Activated CD8-positive, alpha-beta T cell treated with anti-CD3 and anti-CD28 coated beads for 36 hours (primary cell): Measurements from ENCODE around the gene THEMIS2. TPM values are rescaled to one million over a fixed set of nuclear protein-coding genes. Genes with fewer than 3 reads are reported as not detected.
"Not testable (repeated sequence)": the region's sequence is repeated elsewhere in the genome, so short reads cannot be mapped to it uniquely, and the experiment has no call there.

Experiments used
- ATAC-seq: fragments of 200-7000 bp; cut with Tn5 transposase; one replicate; pipeline ENCODE4 v1.10.0; 2021; ENCODE audit warnings: mild to moderate bottlenecking, moderate library complexity
- CTCF ChIA-PET: fragments of 350-600 bp; sonication (Branson Sonifier 250); formaldehyde crosslinking; loops from one replicate; lab custom pipeline; 2021; ENCODE audit warnings: antibody characterized with exemption; lab: Charles Lee
- POLR2A ChIA-PET: fragments of 350-600 bp; sonication (Branson Sonifier 250); formaldehyde crosslinking; loops from one replicate; lab custom pipeline; 2021; ENCODE audit warnings: antibody characterized with exemption; lab: Charles Lee
- DNase-seq: peaks from one replicate; pipeline ENCODE4 v3.0.0-alpha.2; 2020
- H3K27ac Mint-ChIP-seq: one replicate; pipeline ENCODE4 v1.8.0; 2021; ENCODE audit warnings: mild to moderate bottlenecking, mixed read lengths
- H3K27me3 Mint-ChIP-seq: one replicate; pipeline ENCODE4 v1.8.0; 2021; ENCODE audit warnings: mixed read lengths
- H3K36me3 Mint-ChIP-seq: one replicate; pipeline ENCODE4 v1.8.0; 2021; ENCODE audit warnings: low read depth, mixed read lengths
- H3K4me1 Mint-ChIP-seq: one replicate; pipeline ENCODE4 v1.8.0; 2021; ENCODE audit warnings: low read depth, mixed read lengths
- H3K4me3 Mint-ChIP-seq: one replicate; pipeline ENCODE4 v1.8.0; 2021; ENCODE audit warnings: mild to moderate bottlenecking, moderate library complexity, mixed read lengths
- H3K9me3 Mint-ChIP-seq: one replicate; pipeline ENCODE4 v1.8.0; 2021; ENCODE audit warnings: mixed read lengths
- CTCF ChIP-seq: fragments of 200-600 bp; IDR thresholded peaks from one replicate; pipeline ENCODE4 v1.8.0; 2022; ENCODE audit warnings: antibody characterized with exemption, mild to moderate bottlenecking
- intact Hi-C: fragments of 100-400 bp; cut with micrococcal nuclease; formaldehyde crosslinking; loops from one replicate; pipeline ENCODE4 v1.10.0; 2022
- total RNA-seq, 2 experiments: library from RNA; stranded (reverse); gene quantifications; one replicate each; pipeline ENCODE4 v1.2.3, GENCODE V29; 2021

Gene THEMIS2
- total RNA-seq, 2 experiments from 2014 or later: 13.8 to 16.0 TPM

DNA sequence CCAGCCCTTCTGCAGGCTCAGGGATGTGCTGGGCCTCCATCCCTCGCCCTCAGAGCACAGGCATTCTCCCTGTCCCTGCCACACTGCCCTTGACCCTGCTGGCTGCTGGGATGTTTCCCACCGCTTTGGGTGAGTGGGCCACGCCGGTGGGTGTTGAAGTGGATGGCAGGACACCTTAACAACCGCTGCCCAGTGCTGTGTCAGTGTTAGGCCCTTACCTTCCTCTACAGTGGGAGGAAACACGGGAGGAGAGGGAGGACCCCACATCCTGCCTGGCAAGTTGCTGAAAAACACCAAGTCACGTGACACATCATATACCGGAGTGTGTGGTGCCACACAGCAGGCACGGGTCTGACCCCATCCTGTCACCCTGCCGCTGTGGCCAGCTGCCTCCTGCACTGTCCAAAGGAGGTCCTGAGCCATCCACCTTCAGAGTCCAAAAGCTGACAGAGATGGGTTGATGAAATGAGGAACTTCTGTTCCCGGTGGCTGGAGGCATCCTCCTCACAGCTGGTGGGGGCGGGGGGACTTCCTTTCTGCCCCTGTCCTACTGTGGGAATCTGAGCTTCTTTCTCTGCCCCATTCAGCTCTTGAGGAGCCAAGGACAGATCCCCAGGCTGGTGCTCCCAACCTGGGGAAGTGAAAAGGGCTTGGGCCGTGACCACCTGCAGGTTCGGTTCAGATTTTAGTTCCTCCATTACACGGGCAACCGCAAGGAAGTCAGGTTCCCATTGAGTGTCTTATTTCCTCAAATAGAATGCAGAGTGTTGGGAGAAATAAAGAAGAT lies 3.2 kb upstream of the THEMIS2 start:
- no peaks in the 10 kb centered on the region for H3K27me3 Mint-ChIP-seq
- H3K4me3 Mint-ChIP-seq: peak overlapping the region; percentile 69
- CTCF ChIA-PET: interaction anchor here (0.7 kb wide), 1 partner anchor 18 kb away, joined by 3 read pairs; no protein-coding TSS in a partner anchor
- H3K36me3 Mint-ChIP-seq: no peaks in the 10 kb centered on the region
- POLR2A ChIA-PET: no interaction called here
- no peaks in the 10 kb centered on the region for H3K9me3 Mint-ChIP-seq
- DNase-seq (peak; percentile 74), ATAC-seq (peak; percentile 54)
- peaks cover 37% of the 10 kb centered on the region for H3K4me1 Mint-ChIP-seq
- TF ChIP-seq CTCF: no peak
- H3K27ac Mint-ChIP-seq: peak overlapping the region; percentile 95
- intact Hi-C loops: no loop called here

DNA sequence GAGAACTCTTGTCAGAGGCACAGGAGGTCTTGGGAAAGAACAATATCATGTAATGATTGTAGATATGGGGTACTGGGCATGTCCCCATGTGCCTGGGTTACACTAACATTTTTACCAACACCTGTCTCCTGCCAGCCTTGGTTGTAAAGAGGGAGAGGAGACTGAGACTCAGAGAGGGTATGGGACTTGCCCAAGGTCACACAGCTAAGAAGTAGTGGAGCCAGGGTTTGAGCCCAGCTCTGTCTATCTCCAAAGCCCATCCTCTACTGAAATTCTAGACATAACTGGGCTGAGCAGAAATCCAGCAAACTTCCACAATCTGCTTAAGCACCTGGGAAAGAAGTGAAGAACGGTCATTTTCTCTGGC lies 2.6 kb upstream of the THEMIS2 start:
- intact Hi-C loops: no loop called here
- ChIA-PET CTCF (interaction anchor here (0.7 kb wide), 1 partner anchor 19 kb away, joined by 3 read pairs; no protein-coding TSS in a partner anchor), POLR2A (no interaction called here)
- Mint-ChIP-seq H3K4me3 (peak overlapping the region; percentile 69), H3K36me3 (no peaks in the 10 kb centered on the region), H3K9me3 (no peaks in the 10 kb centered on the region), H3K4me1 (peaks cover 32% of the 10 kb centered on the region), H3K27ac (peak overlapping the region; percentile 95), H3K27me3 (no peaks in the 10 kb centered on the region)
- TF ChIP-seq CTCF: no peak
- ATAC-seq (no peak), DNase-seq (no peak)

DNA sequence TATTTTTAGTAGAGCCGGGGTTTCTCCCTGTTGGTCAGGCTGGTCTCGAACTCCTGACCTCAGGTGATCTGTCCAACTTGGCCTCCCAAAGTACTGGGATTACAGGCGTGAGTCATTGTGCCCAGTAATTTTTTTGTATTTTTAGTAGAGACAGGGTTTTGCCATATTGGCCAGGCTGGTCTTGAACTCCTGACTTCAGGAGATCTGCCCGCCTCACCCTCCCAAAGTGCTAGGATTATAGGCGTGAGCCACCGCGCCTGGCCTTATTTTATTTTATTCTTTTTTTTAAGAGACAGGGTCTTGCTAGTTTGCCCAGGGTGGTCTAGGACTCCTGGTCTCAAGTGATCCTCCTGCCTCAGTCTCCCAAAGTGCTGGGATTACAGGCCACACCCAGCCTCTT lies 1.3 kb upstream of the THEMIS2 start:
- ATAC-seq, H3K4me3 Mint-ChIP-seq, H3K27ac Mint-ChIP-seq, DNase-seq, H3K27me3 Mint-ChIP-seq, H3K36me3 Mint-ChIP-seq, H3K9me3 Mint-ChIP-seq, CTCF ChIA-PET, intact Hi-C loops, POLR2A ChIA-PET: not testable (repeated sequence)
- H3K4me1 Mint-ChIP-seq: peaks cover 38% of the 10 kb centered on the region

DNA sequence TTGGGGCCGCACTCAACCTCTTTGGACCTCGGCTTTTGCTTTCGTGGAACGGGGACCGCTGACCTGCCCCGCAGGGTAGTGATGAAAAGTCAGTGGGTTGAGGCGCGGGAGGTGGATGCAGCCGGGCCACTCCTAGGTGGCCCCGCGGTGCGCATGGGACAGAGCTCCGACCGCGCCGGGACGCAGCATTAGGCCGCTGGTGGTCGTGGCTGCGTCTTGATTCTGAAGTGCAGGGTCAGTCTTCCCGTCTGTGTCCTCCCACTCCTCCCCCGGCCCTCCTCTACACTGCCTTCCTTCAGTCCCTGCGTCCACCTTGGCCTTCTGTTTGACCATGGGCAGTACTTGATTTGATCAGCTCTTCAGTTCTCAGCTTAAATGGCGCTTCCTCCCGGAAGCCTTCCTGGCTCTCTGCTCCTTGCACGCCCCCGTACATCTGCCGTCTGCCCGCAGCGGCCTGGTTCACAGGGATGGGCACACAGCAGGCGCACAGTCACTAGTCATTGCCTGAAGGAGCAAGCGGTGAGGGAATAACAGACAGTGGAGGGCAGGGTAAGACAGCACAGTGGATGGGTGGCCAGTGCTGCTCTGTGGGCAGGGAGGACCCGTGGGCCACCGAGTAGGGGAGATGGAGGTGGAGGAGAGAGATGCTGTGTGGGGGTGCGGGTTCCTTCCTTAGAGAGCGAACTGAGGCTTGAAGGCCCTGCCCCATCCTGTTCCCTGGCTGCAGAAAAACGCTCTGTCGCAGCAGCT lies 633 bp downstream of the THEMIS2 start:
- ChIA-PET CTCF (interaction anchor here (1.0 to 2.8 kb wide), 3 partner anchors 13 to 42 kb away, joined by 3 to 11 read pairs (median 6); partner anchors contain the start of gene PPP1R8), POLR2A (no interaction called here)
- Mint-ChIP-seq H3K4me3 (peak overlapping the region; percentile 88), H3K4me1 (peaks cover 40% of the 10 kb centered on the region), H3K27ac (peak overlapping the region; percentile 75), H3K9me3 (no peaks in the 10 kb centered on the region), H3K36me3 (peaks cover 1% of the 10 kb centered on the region), H3K27me3 (no peaks in the 10 kb centered on the region)
- intact Hi-C loops: no loop called here
- ATAC-seq (peak; percentile 28), DNase-seq (peak; percentile 65)
- TF ChIP-seq CTCF: no peak

DNA sequence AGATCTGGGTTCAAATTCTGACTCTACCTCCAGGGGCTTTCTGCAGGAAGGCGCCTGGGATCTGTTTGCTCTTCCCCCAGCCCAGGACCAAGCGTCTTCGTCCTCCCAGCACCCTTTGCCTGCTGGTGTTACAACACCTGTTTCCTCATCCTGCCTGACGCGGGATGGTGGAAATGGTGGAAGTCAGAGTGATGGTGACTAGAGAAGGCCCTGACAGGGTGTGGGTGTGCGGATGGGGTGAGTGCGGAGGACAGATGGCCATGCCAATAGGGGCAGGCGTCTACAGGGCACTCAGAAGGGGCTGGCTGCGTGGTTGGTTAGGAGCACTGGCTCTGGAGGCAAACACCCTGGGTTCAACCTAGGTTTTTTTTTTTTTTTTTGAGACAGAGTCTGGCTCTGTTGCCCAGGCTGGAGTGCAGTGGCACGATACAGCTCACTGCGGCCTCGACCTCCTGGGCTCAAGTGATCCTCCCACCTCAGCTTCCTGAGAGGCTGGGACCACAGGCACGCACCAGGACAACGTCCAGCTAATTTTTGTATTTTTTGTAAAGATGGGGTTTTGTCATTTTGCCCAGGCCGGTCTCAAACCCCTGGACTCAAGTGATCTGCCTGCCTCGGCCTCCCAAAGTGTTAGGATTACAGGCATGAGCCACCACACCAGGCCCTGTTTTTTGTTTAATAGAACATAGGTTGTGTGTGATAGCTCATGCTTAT lies 1.5 kb downstream of the THEMIS2 start:
- H3K4me1 Mint-ChIP-seq: peaks cover 36% of the 10 kb centered on the region
- no peak for ATAC-seq
- H3K27ac Mint-ChIP-seq: peak overlapping the region; percentile 75
- no peak for TF ChIP-seq CTCF
- peaks cover 1% of the 10 kb centered on the region for H3K36me3 Mint-ChIP-seq
- ChIA-PET POLR2A (interaction anchor here (0.6 kb wide), 1 partner anchor 106 kb away, joined by 5 read pairs; no protein-coding TSS in a partner anchor), CTCF (interaction anchor here (1.0 to 2.8 kb wide), 3 partner anchors 12 to 43 kb away, joined by 3 to 11 read pairs (median 6); partner anchors contain the start of gene PPP1R8)
- peak overlapping the region; percentile 88 for H3K4me3 Mint-ChIP-seq
- H3K9me3 Mint-ChIP-seq: no peaks in the 10 kb centered on the region
- no peak for DNase-seq
- H3K27me3 Mint-ChIP-seq: no peaks in the 10 kb centered on the region
- intact Hi-C loops: no loop called here
